Stomach (tissue), 9 donors: ENCODE data around the gene PALD1. TPM values are rescaled to one million over a fixed set of nuclear protein-coding genes. Genes with fewer than 3 reads are reported as not detected.

Experiments used
- DNase-seq, 2 donors: peaks; one replicate each; pipeline versions ENCODE4 v3.0.0 to v3.0.0-alpha.2; 2013 to 2019
- H3K27ac ChIP-seq, 5 donors: fragments of 200-600 bp in 4 of 5; sonication (generic) in 4 of 5; one replicate each; pipeline ENCODE4 v1.5.1; 2013 to 2019; ENCODE audit warnings: mild to moderate bottlenecking in 1 of 5, moderate library complexity in 1 of 5
- H3K27me3 ChIP-seq, 3 donors: fragments of 200-600 bp; sonication (generic); one replicate each; pipeline ENCODE4 v1.5.1; 2017 to 2019; ENCODE audit warnings: mixed run types in 1 of 3
- H3K36me3 ChIP-seq, 4 donors: fragments of 200-600 bp; sonication (generic); 1 replicate in 3 of 4; 2 replicates in 1 of 4; pipeline ENCODE4 v1.5.1; 2016 to 2019
- H3K4me1 ChIP-seq, 4 donors: fragments of 200-600 bp; sonication (generic); one replicate each; pipeline ENCODE4 v1.5.1; 2016 to 2019
- H3K4me3 ChIP-seq, 4 donors: fragments of 200-600 bp; sonication (generic) in 3 of 4; one replicate each; pipeline ENCODE4 v1.5.1; 2016 to 2019; ENCODE audit warnings: mild to moderate bottlenecking in 1 of 4
- H3K9me3 ChIP-seq, 4 donors: fragments of 200-600 bp; sonication (generic); one replicate each; pipeline ENCODE4 v1.5.1; 2016 to 2019
- CTCF ChIP-seq, 7 experiments: fragments of 450-650 bp in 4 of 7; fragments of 200-600 bp in 3 of 7; sonication (generic) in 3 of 7; IDR thresholded peaks; one replicate each; pipeline ENCODE4 v1.5.1; 2016 to 2019; ENCODE audit warnings: antibody characterized with exemption in 7 of 7, control low read depth in 2 of 7, mild to moderate bottlenecking in 1 of 7
- EP300 ChIP-seq: sonication (generic); formaldehyde crosslinking; IDR thresholded peaks from one replicate; pipeline ENCODE4 v1.6.1; 2017; ENCODE audit warnings: antibody characterized with exemption
- POLR2A ChIP-seq, 4 donors: fragments of 450-650 bp; IDR thresholded peaks; one replicate each; pipeline ENCODE4 v1.6.1; 2016; ENCODE audit warnings: antibody characterized with exemption in 4 of 4, control low read depth in 2 of 4, mild to moderate bottlenecking in 1 of 4, moderate library complexity in 1 of 4
- POLR2AphosphoS5 ChIP-seq, 3 donors: sonication (generic); formaldehyde crosslinking; IDR thresholded peaks; one replicate each; pipeline ENCODE4 v1.6.1; 2016; ENCODE audit warnings: antibody characterized with exemption in 3 of 3
- WGBS, 5 donors: extraction: QIAGEN DNeasy Blood & Tissue Kit in 3 of 5; methylation state at CpG; one replicate each; pipeline versions ENCODE4 v1.1.5 to v1.1.7; 2013 to 2018; 5-methylcytosine and 5-hydroxymethylcytosine counted together
- intact Hi-C: fragments of 100-400 bp; cut with DNase I; formaldehyde crosslinking; loops from one replicate; pipeline ENCODE4 v1.15.1; 2023; ENCODE audit warnings: low total_unique reads
- polyA plus RNA-seq, 3 donors: library from polyadenylated mRNA; stranded (reverse); fragments of 200-250 nt; gene quantifications; one replicate each; pipeline ENCODE4 v1.2.3, GENCODE V29; 2013
- total RNA-seq, 5 donors: library from RNA; depleted of rRNA; stranded (reverse); fragments of >200 nt; gene quantifications; one replicate each; pipeline versions ENCODE4 v1.1.0 to v1.2.3, GENCODE V29; 2014 to 2016
- donor health status: healthy with polysubstance abuse.
- donor health status: Bipolar disorder and iron deficiency.
- donor health status: healthy.

Gene PALD1
- total and polyA plus RNA-seq, 8 donors = 2.4 to 25.1 (median 4.0) TPM

- no peak for DNase-seq
- Histone ChIP-seq H3K27ac (no peak overlapping the region), H3K4me1 (peaks cover 19 to 33% (median 29%) of the 10 kb centered on the region in 4 donors), H3K36me3 (no peaks in the 10 kb centered on the region), H3K9me3 (no peaks in the 10 kb centered on the region), H3K4me3 (no peak overlapping the region), H3K27me3 (peaks cover 0 to 51% (median 17%) of the 10 kb centered on the region in 3 donors)
- intact Hi-C loops = no loop called here
- WGBS, 5 donors = 70 to 82% (median 75%) methylated on average over 8 of the region's 8 CpGs
- no peak for TF ChIP-seq EP300
- TF ChIP-seq CTCF (IDR thresholded peaks at IDR 0.05) = no peak
- TF ChIP-seq POLR2AphosphoS5 (IDR thresholded peaks at IDR 0.05) = no peak
- no peak for TF ChIP-seq POLR2A (IDR thresholded peaks at IDR 0.05)
These were observed 2.9 kb upstream of the PALD1 start for GRCh38 chr10:70475661-70476060.

GRCh38 chr10:70476249-70477035 lies 2.1 kb upstream of the PALD1 start:
- TF ChIP-seq EP300 (no peak), POLR2AphosphoS5 (IDR thresholded peaks at IDR 0.05) (no peak), POLR2A (IDR thresholded peaks at IDR 0.05) (no peak), CTCF (IDR thresholded peaks at IDR 0.05) (no peak)
- no peak for DNase-seq
- intact Hi-C loops = no loop called here
- H3K27me3 ChIP-seq = peaks cover 0 to 51% (median 17%) of the 10 kb centered on the region in 3 donors
- peaks cover 24 to 41% (median 34%) of the 10 kb centered on the region in 4 donors for H3K4me1 ChIP-seq
- no peak overlapping the region for H3K27ac ChIP-seq
- 60 to 71% (median 64%) methylated on average over 7 of the region's 7 CpGs for WGBS, 5 donors
- no peaks in the 10 kb centered on the region for H3K9me3 ChIP-seq
- no peak overlapping the region for H3K4me3 ChIP-seq
- H3K36me3 ChIP-seq = no peaks in the 10 kb centered on the region

GRCh38 chr10:70477661-70478162 lies 855 bp upstream of the PALD1 start:
- peaks cover 34 to 54% (median 46%) of the 10 kb centered on the region in 4 donors for H3K4me1 ChIP-seq
- H3K27ac ChIP-seq = peak overlapping the region in 4 of 5 donors; percentile 73 to 91 (median 78)
- no peaks in the 10 kb centered on the region for H3K36me3 ChIP-seq
- peak in 2 of 3 donors; percentile 8 to 10 for TF ChIP-seq POLR2AphosphoS5 (IDR thresholded peaks at IDR 0.05)
- TF ChIP-seq EP300 = no peak
- H3K9me3 ChIP-seq = no peaks in the 10 kb centered on the region
- peaks cover 0 to 39% (median 17%) of the 10 kb centered on the region in 3 donors for H3K27me3 ChIP-seq
- peak in 1 of 2 donors; percentile 84 for DNase-seq
- intact Hi-C loops = no loop called here
- peak overlapping the region; percentile 60 to 66 (median 62) for H3K4me3 ChIP-seq
- WGBS, 5 donors = 6 to 10% (median 8%) methylated on average over 22 to 27 of the region's 27 CpGs

GRCh38 chr10:70479165-70479581 lies 606 bp downstream of the PALD1 start:
- Histone ChIP-seq H3K4me3 (peak overlapping the region; percentile 60 to 66 (median 62)), H3K4me1 (peaks cover 34 to 68% (median 59%) of the 10 kb centered on the region in 4 donors), H3K27me3 (peaks cover 0 to 33% (median 17%) of the 10 kb centered on the region in 3 donors), H3K36me3 (no peaks in the 10 kb centered on the region), H3K9me3 (no peaks in the 10 kb centered on the region), H3K27ac (peak overlapping the region; percentile 33 to 91 (median 77))
- TF ChIP-seq POLR2A (IDR thresholded peaks at IDR 0.05) (no peak), CTCF (IDR thresholded peaks at IDR 0.05) (no peak), POLR2AphosphoS5 (IDR thresholded peaks at IDR 0.05) (no peak), EP300 (no peak)
- no peak for DNase-seq
- whole genome bisulfite sequencing, 5 donors = 43 to 52% (median 44%) methylated on average over 4 to 11 of the region's 11 CpGs
- intact Hi-C loops = no loop called here
